Calu3 (cell line): ENCODE results near the gene MRPL54. TPM values are rescaled to one million over a fixed set of nuclear protein-coding genes. Genes with fewer than 3 reads are reported as not detected.

Experiments used
- BruUV-seq: library from RNA; stranded (reverse); fragments of 400-500 nt; replicated peaks from 2 replicates; lab custom pipeline; 2021; lab: Mats Ljungman, UMichigan
- CTCF ChIA-PET: fragments of 300-600 bp; sonication (Branson Sonifier 250); formaldehyde crosslinking; loops from one replicate; lab custom pipeline; 2022; ENCODE audit warnings: antibody characterized with exemption; lab: Charles Lee
- DNase-seq: peaks from one replicate; pipeline ENCODE4 v3.0.0; 2022
- H3K27ac Mint-ChIP-seq: one replicate; pipeline ENCODE4 v1.8.0; 2022; ENCODE audit warnings: mixed read lengths; ENCODE audit not compliant: unreplicated experiment
- H3K27me3 Mint-ChIP-seq: one replicate; pipeline ENCODE4 v1.8.0; 2022; ENCODE audit warnings: mixed read lengths; ENCODE audit not compliant: unreplicated experiment
- H3K36me3 Mint-ChIP-seq: one replicate; pipeline ENCODE4 v1.8.0; 2022; ENCODE audit warnings: mild to moderate bottlenecking, moderate library complexity, mixed read lengths; ENCODE audit not compliant: insufficient read depth, unreplicated experiment
- H3K4me1 Mint-ChIP-seq: one replicate; pipeline ENCODE4 v1.8.0; 2022; ENCODE audit warnings: mild to moderate bottlenecking, low read depth, mixed read lengths; ENCODE audit not compliant: unreplicated experiment
- H3K4me3 Mint-ChIP-seq: one replicate; pipeline ENCODE4 v1.8.0; 2022; ENCODE audit warnings: mild to moderate bottlenecking, low read depth, moderate library complexity, mixed read lengths; ENCODE audit not compliant: unreplicated experiment
- H3K9me3 Mint-ChIP-seq: one replicate; pipeline ENCODE4 v1.8.0; 2022; ENCODE audit warnings: low read depth, mixed read lengths; ENCODE audit not compliant: unreplicated experiment
- CTCF ChIP-seq: fragments of 200-600 bp; IDR thresholded peaks from one replicate; pipeline ENCODE4 v1.8.0; 2022; ENCODE audit warnings: antibody characterized with exemption; ENCODE audit not compliant: unreplicated experiment
- intact Hi-C: fragments of 100-400 bp; cut with micrococcal nuclease; formaldehyde crosslinking; loops from one replicate; pipeline ENCODE4 v1.10.0; 2022; ENCODE audit not compliant: unreplicated experiment
- total RNA-seq: library from RNA; stranded (reverse); gene quantifications from 2 replicates; pipeline ENCODE4 v1.2.3, GENCODE V29; 2022

MRPL54 gene
- total RNA-seq, 1 experiment from 2014 or later: 26.1 TPM

GRCh38 chr19:3801412-3802096 lies 39.1 kb downstream of the MRPL54 start:
- Mint-ChIP-seq H3K4me1 (no peaks in the 10 kb centered on the region), H3K27ac (no peak overlapping the region), H3K27me3 (peaks cover 53% of the 10 kb centered on the region), H3K36me3 (no peaks in the 10 kb centered on the region), H3K4me3 (no peak overlapping the region), H3K9me3 (peaks cover 4% of the 10 kb centered on the region)
- TF ChIP-seq CTCF: no peak
- CTCF ChIA-PET: no interaction called here
- no peak for DNase-seq
- intact Hi-C loops: no loop called here
- no TSS peak for BruUV-seq

- Mint-ChIP-seq H3K27ac (no peak overlapping the region), H3K27me3 (peaks cover 44% of the 10 kb centered on the region), H3K9me3 (no peaks in the 10 kb centered on the region), H3K4me3 (no peak overlapping the region), H3K4me1 (no peaks in the 10 kb centered on the region), H3K36me3 (no peaks in the 10 kb centered on the region)
- intact Hi-C loops: no loop called here
- no TSS peak for BruUV-seq
- DNase-seq: no peak
- no peak for TF ChIP-seq CTCF
- CTCF ChIA-PET: no interaction called here
Observed at GRCh38 chr19:3803114-3803888, 40.8 kb downstream of the MRPL54 start.

- peaks cover 40% of the 10 kb centered on the region for H3K27me3 Mint-ChIP-seq
- TF ChIP-seq CTCF: no peak
- no TSS peak for BruUV-seq
Observed at GRCh38 chr19:3803986-3804385, 41.5 kb downstream of the MRPL54 start.

GRCh38 chr19:3804429-3804828 lies 41.9 kb downstream of the MRPL54 start:
- Mint-ChIP-seq H3K9me3 (no peaks in the 10 kb centered on the region), H3K36me3 (no peaks in the 10 kb centered on the region), H3K4me1 (no peaks in the 10 kb centered on the region), H3K27ac (no peak overlapping the region), H3K4me3 (no peak overlapping the region), H3K27me3 (peaks cover 35% of the 10 kb centered on the region)
- no TSS peak for BruUV-seq
- CTCF ChIA-PET: interaction anchor here (0.5 kb wide), 1 partner anchor 259 kb away, joined by 3 read pairs; no protein-coding TSS in a partner anchor
- TF ChIP-seq CTCF: no peak
- no peak for DNase-seq
- intact Hi-C loops: no loop called here

More at GRCh38 chr19:3803986-3804385, 41.5 kb downstream of the MRPL54 start:
- Mint-ChIP-seq H3K36me3 (no peaks in the 10 kb centered on the region), H3K4me3 (no peak overlapping the region), H3K27ac (no peak overlapping the region), H3K9me3 (no peaks in the 10 kb centered on the region), H3K4me1 (no peaks in the 10 kb centered on the region)
- DNase-seq: no peak
- intact Hi-C loops: no loop called here
- CTCF ChIA-PET: no interaction called here
